Measurements from ENCODE around the gene APCDD1L.

The APCDD1L gene

GRCh38 chr20:58513580-58514285, 1.5 kb downstream of the APCDD1L start:
- DNase-seq: no peak

- no peak for DNase-seq
Measured at GRCh38 chr20:58512808-58513552, 2.2 kb downstream of the APCDD1L start.

- no peak for DNase-seq
Measured at GRCh38 chr20:58511861-58512260, 3.3 kb downstream of the APCDD1L start.

GRCh38 chr20:58511364-58511763, 3.8 kb downstream of the APCDD1L start:
- DNase-seq: peak; percentile 34

- no peak for DNase-seq
Measured at GRCh38 chr20:58510921-58511320, 4.3 kb downstream of the APCDD1L start.

GRCh38 chr20:58508762-58509395, 6.3 kb downstream of the APCDD1L start:
- DNase-seq: no peak

- peak; percentile 72 for DNase-seq
Measured at GRCh38 chr20:58506999-58507398, 8.2 kb downstream of the APCDD1L start.

- no peak for DNase-seq
Measured at GRCh38 chr20:58504566-58504965, 10.6 kb downstream of the APCDD1L start.

- no peak for DNase-seq
Measured at GRCh38 chr20:58503668-58504067, 11.5 kb downstream of the APCDD1L start.

GRCh38 chr20:58500256-58500655, 14.9 kb downstream of the APCDD1L start:
- no peak for DNase-seq

- no peak for DNase-seq
Measured at GRCh38 chr20:58498470-58499068, 16.6 kb downstream of the APCDD1L start.

GRCh38 chr20:58497724-58498469, 17.3 kb downstream of the APCDD1L start:
- no peak for DNase-seq

- no peak for DNase-seq
Measured at GRCh38 chr20:58497076-58497641, 18.0 kb downstream of the APCDD1L start.

GRCh38 chr20:58496429-58496769, 18.8 kb downstream of the APCDD1L start:
- no peak for DNase-seq

- DNase-seq: no peak
Measured at GRCh38 chr20:58495623-58496428, 19.4 kb downstream of the APCDD1L start.

GRCh38 chr20:58494923-58495622, 20.1 kb downstream of the APCDD1L start:
- DNase-seq: no peak

GRCh38 chr20:58492795-58493524, 22.2 kb downstream of the APCDD1L start:
- no peak for DNase-seq

GRCh38 chr20:58492074-58492718, 23.0 kb downstream of the APCDD1L start:
- no peak for DNase-seq

- DNase-seq: no peak
Measured at GRCh38 chr20:58486207-58486606, 29.0 kb downstream of the APCDD1L start.

GRCh38 chr20:58485393-58485792, 29.8 kb downstream of the APCDD1L start:
- DNase-seq: no peak

Measured in NCI-H2171 treated with DMSO at 0.1 percent for 48 hours (cell line).